Embryonic facial prominence (tissue), 1 donor: ENCODE measurements around the gene ZFYVE28.
"Not testable (repeated sequence)": the region's sequence is repeated elsewhere in the genome, so short reads cannot be mapped to it uniquely, and the experiment has no call there.

Source experiments
- DNase-seq: peaks from one replicate; pipeline ENCODE4 v3.0.0-alpha.2; 2016; ENCODE audit errors: extremely low spot score

Gene ZFYVE28

DNA sequence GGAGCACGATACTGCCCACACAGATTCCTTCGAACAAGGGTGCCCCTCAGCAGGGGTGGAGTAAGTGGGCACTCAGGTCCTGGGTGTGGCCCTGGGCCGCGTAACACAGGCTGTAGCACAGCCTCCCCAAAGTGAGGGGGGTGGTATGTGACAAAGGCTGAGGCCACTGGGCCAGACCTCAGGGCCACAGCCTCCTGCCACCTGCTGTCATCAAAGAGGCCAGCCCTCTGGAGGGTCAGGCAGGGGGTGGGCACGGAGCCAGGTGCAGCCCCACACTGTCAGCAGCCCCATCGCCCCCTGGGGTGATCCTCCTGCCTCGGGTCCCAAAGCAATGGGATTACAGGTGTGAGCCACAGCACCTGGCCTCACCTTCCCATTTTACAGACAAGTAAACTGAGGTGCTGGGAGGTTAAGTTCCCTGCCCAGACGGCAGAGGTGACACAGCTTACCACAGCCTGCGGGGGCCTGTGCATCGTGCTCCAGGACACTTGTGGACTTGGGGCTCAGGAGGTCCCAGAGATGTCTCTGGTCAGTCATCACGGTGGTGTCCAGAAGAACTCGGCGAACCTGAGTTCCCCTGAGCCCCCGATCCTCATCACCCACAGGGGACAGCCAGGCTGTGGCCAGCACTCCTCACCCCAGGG is 129.0 kb downstream of the ZFYVE28 start:
- DNase-seq: no peak

DNA sequence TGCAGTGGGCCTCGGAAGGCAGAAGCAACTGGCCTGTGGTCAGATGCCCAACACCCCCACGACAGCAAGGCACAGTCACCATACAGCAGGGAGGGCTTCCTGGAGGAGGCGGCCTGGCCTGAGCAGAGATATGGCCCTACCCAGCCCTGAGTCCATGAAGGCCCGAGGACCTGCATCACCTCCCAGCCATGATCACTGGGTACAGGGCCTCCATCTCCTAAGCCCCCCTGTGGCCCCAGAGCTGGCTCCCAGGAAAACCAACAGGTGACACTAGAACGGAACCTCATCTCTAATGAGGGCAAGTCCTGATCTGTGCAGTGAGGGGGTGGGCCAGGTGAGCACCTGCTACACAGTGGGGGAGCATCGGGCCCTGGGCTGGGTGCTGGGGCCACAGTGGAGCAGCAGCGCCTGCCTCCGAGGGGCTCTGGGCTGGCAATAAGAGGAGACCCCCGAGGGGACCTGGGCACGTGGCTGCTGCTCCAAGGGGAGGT is 130.3 kb downstream of the ZFYVE28 start:
- DNase-seq: no peak

DNA sequence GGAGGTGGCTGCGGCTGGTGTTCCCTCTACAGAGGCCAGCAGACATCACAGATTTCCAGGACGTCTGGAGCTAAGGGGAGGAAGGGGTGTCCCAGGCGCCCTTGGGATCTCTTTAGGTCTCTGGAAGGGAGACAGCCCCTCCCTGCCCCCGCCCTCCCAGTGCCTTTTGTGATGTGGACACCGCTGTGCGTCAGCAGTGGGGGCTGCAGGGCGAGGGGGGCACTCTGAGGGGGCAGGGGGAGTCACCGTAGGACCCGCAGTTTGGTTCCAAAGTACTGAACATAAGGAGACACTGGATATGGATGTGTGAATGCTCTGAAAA is 130.9 kb downstream of the ZFYVE28 start:
- DNase-seq: no peak

DNA sequence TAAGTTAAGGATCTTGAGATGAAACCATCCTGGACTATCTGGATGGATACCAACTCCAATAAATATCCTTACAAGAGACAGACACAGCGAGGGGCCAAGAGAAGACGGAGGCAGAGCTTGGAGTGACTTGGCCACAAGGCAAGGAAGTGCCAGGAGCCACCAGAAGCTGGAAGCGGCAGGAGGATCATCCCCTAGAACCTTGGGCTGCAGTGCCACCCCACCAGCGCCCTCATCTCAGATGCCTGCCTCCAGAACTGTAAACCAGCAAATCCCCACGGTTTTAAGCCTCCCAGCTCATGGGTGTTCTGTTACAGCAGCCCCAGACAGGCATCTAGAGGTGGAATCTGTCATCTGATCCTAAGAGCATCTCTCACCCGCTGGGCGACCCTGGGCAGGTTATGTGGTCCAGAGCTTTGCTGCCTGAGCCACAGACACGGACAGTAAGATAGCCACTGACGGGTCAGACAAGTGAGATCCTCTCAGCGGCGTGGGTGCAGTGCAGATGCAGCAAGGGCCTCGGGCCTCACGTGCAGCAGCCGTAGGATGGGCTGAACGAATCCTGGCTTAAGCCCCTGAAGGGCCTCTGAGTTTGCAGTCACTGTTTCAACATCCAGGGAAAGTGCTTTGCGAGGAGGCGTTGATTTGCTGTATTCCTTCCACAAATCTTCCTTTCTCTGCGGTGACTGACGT is 131.4 kb downstream of the ZFYVE28 start:
- DNase-seq: no peak

DNA sequence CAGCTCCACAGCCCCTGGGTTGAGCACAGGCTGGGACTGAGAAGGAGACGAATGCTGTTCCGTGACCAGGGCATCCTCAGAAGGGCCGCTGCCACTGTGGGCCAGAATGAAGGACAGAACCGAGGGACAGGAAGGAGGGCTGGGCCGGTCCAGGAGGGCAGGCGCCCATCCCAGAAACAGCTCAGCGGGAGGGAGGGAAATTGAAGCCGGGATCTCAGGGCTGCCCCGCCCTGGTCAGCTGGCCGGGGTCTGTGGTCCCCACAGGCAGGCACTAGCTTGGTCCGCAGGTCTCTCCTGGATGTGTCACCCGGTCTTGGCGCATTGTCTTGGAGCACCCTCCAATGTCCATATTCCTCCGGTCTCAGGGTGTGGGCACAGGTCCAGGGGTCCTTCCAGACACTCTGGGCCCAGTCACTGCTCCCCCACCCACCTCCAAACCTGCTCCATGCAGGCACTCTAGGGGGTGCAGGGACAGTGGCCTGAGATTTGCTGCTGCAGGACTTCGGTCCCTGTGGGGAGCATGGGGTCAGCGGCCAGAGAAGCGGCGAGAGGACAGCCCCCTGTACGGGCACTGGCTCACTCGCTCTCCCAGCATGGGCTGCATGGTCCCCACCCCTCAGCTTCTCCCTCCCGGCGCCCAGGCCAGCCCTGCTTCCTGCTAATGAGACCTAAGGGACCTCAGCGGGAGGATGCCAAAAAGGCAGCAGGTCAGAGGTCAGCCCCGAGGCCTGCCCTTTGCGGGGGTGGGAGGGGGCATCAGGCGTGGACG is 132.6 kb downstream of the ZFYVE28 start:
- DNase-seq: no peak

DNA sequence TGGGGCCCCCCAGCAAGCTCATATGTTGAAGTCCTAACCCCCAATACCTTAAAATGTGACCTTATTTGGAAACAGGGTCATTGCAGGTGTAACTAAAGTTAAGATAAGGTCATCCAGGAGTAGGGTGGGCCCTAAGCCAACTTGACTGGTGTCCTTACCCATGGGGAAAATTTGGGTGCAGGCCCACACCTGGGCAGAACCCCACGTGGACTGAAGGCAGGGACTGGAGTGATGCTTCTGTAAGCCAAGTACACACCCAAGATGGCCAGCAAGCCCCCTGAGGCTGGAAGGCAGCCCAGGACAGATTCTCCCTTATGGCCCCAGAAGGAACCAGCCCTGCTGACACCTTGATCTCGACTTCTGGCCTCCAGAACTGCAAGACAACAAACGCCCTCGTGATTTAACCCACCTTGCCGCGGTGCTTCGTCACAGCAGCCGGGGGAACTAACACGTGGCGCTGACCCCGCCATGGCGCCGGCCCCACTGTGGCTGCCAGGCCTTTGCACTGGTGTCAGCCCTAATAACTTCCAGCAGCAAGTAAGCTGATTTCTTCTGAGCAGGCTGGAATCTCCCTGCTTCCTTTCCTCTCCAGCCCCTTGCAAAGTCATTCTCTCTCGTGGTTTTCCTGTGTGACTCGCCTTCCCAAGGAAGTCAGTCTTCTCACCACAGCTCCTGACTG is 133.4 kb downstream of the ZFYVE28 start:
- DNase-seq: no peak

DNA sequence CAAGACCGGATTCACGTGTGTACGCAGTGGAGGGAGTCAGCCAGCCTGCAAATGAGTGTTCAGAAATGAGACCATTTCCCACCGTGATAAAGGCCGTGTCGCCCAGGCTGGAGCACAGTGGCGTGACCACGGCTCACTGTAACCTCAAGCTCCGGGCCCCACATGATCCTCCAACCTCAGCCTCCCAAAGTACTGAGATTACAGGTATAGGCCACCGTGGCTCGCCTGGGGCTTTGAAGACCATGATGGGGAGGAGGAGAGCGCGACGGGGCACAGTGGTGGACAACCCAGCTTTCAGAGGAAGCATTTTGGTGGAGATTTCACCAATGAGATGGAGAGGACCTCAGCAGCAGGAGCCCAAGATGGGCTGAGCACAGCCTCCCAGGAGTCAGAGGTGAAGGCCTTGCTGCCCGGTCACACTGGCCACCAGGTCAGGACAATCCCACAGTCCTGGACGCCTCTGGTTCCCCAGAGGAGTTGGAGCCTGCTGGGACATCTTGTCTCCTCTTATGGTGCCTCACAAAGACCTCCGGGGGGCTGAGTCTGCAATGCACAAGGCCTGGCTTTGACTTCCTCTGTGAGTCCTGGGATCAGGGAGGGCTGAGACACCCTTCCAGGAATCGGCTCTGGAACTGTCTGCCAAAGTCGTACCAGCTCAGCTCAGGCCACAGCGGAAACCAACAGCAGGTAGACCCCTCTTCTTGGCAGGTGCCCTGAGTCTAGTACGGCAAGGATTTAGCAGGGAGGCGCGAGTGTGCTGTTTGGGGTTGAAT is 134.1 kb downstream of the ZFYVE28 start:
- DNase-seq: no peak

DNA sequence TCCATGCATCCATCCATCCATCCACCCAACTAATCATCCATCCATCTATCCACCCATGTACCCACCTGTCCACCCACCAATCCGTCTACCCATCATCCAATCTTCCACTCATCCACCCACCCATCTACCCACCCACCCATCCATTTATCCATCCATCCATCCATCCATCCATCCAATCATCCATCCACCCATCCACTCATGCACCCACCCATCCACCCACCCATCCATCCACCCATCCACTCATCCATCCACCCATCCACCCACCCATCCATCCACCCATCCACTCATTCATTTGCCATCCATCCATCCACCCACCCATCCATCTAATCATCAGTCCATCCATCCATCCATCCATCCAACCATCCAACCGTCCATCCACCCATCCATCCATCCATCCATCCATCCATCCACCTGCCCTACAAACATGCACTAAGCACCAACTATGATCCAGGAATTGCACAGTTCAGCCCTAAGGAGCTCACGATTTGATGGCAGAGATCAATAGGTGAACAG is 135.2 kb downstream of the ZFYVE28 start:
- no peak for DNase-seq

DNA sequence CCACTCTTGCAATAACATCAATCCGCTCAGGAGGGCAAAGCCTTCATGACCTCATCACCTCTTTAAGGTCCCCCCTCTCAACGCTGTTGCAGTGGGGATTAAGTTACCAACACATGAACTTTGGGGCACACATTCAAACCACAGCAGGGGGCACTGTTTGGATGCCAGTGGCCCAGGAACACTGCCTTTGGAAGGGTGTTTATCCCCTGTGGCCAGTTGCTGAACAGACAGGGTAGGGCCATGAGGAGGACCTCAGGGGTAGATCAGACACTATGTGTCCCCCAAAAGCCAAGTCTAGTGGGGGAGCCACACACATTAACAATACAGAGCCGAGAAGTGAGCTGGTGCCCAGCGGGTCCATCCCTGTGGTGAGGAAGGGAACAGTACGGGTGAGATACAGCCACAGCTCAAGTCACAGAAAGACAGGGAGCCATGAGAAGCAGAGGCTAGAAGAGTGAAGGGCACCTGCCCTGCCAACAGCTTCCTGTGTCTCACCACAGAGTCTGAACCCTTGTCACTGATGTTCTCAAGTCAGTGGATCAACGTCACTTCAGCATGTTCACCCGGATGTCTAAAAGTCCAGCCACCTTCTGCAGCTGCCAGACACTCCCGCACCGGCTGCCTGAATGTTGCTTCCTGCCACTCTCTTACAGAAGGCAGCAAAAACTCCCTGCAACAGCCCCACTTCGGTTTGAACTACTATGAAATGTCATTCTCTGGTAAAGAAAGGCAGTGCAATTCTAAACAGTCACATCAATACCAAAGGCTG is 136.7 kb downstream of the ZFYVE28 start:
- no peak for DNase-seq

DNA sequence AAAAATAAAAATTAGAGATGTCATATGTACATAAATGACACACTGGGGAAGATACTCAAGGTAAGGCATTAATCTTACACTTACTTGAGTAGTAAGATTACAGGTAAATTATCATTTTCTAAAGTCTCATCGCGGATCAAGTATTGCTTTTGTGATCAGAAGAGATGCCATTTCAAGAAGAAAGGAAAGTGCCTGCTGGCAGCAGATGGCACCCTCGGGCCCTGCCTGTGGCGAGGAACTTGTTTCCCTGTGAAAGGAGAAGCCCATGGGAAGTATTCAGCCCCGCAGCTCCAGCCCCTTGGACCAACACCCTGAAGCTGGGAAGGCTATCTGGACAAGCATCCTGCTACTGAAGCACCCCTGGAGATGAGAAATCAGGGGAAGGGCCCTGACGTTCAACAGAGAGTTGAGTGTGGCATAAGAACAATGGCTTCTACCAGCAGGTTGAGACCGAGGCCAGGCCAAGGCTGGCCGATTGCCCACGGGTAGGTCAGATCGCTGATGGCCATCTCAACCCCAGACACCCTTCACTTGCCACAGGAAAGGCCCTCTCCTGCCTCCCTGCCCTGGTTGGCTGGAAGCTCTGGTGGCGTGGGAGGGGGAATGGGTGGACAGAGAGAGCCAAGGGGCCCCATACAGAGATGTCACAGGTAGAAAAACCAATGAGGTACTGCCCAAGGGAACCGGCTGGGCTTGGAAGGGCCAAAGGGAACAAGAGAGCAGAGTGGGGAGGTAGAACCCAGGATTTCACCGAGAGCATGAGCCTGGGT is 137.7 kb downstream of the ZFYVE28 start:
- no peak for DNase-seq

DNA sequence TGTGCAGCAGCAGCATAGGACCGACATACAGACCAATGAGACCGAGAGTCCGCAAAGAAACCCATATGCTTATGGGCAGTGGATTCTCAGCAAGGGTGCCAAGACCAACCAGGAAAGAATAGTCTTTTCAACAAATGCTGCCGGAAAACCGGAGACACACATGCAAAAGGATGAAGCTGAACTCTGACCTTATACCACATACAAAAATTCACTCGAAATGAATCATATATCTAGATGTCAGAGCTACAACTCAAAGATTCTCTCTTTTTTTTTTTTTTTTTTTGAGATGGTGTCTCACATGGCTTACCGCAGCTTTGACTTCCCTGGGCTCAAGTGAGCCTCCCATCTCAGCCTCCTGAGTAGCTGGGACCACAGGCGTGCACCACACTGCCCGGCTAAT is 140.5 kb downstream of the ZFYVE28 start:
- no peak for DNase-seq

DNA sequence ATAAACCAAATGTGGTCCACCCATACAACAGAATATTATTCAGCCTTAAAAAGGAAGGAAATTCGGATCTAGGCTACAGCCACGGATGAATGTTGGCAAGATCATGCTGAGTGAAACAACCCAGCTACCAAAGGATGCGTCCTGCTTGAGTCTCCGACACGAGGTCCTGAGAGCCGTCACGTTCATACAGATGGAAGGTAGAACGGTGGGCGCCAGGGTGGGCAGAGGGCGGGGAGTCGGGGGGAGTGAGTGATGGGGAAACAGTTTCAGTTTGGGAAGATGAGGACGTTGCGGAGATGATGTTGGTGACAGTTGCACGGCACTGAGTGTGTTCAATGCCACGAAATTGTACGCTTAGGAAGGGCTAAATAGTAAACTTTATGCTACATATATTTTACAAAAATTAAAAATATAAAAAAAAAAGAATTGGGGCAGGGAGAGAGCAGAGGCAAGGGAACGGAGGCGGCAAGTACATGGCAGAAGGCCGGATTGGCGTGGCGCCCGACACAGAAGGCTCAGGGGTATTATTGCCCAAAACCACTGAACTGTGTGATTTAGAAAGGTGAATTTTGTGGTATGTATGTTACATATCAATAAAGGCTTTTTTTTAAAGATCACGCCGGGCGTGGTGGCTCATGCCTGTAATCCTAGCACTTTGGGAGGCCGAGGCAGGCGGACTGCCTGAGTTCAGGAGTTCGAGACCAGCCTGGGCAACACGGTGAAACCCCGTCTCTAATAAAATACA is 141.7 kb downstream of the ZFYVE28 start:
- no peak for DNase-seq

DNA sequence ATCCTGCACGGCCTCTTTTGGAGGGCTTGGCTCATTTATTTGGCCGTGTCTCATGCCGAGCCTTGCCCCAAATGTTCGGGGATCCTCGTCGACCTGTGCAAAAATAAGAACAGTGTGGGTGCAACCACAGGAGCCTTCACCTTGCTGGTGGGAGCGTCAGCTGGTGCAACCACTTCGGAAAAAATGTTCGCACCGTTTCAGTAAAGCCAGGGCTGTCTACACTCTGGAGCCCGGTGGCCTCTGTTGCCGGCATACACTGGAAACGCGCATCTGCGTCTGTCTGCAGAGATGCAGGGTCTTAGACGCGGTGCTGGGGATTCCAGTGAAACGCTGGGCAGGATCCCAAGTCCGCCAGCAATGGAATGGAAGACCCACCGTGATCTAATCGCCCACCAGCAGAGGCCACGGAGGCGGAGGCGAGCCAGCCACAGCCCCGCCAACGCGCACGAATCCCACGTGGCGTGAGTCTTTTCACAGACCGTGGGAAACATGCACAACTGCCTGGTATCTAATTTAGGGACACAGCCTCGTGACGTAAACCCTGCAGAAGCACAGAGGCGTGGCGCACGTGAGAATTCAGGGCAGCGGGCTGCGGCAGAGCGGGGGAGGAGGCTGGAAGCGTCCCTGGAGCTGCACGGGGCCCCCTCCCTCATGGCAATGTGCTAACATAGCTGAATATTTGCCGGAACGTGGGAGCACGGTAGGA is 142.7 kb downstream of the ZFYVE28 start:
- no peak for DNase-seq

DNA sequence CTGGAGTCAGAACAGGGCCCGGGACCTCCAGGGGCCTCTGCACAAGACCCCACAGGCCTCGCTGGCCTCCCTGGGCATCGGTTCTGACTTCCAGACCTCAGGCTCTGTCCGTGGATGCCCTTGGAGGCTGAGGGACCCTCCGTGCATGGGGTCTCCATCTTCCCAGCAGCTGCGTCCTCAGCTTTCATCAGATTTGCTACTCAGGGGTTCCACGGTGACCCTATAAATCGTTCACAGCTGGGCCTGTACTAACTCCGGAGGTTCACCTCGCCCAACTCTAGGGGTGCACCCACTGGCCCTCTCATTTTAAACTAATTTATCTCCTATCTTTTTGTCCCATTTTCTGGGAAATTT is 143.4 kb downstream of the ZFYVE28 start:
- not testable (repeated sequence) for DNase-seq

DNA sequence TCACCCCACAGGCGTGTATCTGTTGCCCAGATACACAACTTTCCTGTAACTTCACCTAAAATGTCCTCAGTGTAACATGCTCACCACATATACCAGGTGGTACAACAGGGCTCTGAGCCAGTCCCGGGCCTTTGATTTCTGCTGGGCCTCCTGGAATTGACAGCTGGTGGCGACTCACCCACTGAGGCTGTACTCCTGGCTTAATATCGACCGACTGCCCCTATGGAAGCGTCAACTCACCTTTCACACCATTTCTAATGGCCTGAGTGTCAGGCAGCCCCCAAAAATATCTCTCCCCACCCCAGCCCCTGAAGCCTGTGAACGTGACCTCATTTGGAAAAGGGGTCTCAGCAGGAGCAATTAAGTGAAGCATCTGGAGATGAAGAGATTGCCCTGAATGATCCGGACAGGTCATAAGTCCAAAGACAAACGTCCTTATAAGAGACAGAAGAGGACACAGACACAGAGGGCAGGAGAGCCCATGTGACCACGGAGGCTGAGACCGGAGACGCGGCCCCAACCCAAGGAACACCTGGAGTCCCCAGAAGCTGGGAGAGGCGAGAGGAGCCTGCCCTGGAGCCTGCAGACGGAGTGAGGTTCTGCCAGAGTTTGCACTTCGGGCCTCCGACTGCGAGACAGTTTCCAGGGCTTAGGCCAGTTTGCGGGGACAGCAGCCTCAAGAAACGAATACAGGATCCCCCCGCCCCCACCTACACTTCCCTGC is 144.0 kb downstream of the ZFYVE28 start:
- no peak for DNase-seq

DNA sequence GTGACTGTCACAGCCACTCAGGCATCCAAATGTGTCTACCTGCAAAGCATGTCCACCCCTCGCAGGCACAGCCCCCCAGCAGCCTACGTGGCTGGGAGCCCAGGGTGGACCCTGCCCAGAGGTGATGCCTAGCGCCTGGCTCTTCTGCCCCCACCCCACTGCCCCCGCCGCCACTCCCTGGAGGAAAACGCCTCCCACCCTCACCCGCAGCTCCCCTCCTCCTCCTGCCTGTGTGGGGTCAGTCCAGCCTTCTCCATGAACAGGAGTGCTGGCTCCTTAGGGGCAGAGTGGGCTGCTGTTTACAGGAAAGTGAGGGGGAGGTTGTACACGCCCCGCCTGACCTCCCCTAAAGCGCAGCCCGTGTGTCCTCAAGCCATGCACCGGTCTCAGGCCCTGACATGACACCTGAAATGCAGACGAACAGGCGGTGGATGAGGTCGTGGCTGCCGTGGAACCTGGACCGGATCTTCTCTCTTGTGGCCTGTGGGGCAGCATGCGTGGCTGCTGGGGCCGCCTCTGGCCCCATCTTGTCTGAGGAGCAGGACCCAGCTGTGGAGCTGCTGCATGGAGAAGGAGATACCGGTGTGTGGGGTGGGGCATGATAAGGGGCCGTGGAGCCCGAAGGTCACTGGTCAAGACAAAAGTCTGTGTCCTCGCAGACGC is 144.7 kb downstream of the ZFYVE28 start:
- no peak for DNase-seq

DNA sequence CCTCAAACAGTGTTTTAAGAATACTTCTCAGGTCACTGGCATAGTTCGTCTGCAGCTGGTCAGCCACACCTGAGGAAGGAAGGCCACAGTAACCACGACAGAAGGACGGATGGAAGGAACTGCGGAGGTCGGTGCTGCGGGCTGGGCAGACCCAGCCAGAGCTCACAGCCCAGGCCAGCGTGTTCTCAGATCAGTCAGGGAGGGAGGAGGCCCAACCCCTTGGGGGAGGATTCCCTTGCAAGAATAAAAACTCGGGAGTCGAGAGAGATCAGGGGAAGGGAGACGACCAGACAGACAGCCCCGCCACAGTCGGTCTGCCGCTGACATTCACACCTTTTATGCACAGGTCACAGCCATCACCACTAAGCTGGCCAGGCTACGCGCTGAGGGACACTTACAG is 145.2 kb downstream of the ZFYVE28 start:
- DNase-seq: no peak

DNA sequence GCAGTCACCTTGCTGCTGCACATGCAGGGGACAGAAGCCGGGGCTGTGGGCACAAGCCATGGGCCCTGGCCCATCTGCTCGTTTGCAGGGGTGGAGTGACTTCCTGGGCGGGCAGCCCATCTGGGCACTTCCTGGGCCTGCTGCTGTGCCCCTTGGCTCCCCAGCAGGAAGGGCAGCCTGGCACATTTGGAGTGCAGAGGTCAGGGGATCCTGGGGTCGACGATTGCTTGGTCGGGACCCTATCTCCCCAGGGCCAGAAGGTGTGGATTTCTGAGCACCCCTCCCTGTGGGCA is 145.7 kb downstream of the ZFYVE28 start:
- DNase-seq: no peak
